Neutrophil (primary cell): ENCODE measurements around the gene FBRSL1.

ENCODE experiments used
- H3K27ac ChIP-seq: fragments of 200-600 bp; sonication (generic); 2 replicates; pipeline ENCODE4 v1.5.1; 2016; ENCODE audit warnings: mild to moderate bottlenecking, moderate library complexity
- H3K27me3 ChIP-seq: fragments of 200-600 bp; sonication (generic); 2 replicates; pipeline ENCODE4 v1.6.0; 2016; ENCODE audit warnings: mild to moderate bottlenecking
- H3K36me3 ChIP-seq: fragments of 200-600 bp; sonication (generic); 2 replicates; pipeline ENCODE4 v1.5.1; 2017
- H3K4me1 ChIP-seq, 2 experiments: fragments of 200-600 bp in 1 of 2; sonication (generic) in 1 of 2; 1 replicate in 1 of 2; 2 replicates in 1 of 2; pipeline versions ENCODE4 v1.5.1 to v1.6.1; 2013 to 2016; ENCODE audit warnings: low read depth in 1 of 2, low read length in 1 of 2, mild to moderate bottlenecking in 1 of 2, moderate library complexity in 1 of 2; ENCODE audit not compliant: control insufficient read depth in 1 of 2, insufficient read depth in 1 of 2
- H3K4me3 ChIP-seq, 2 experiments: fragments of 200-600 bp in 1 of 2; sonication (generic) in 1 of 2; 1 replicate in 1 of 2; 2 replicates in 1 of 2; pipeline ENCODE4 v1.5.1; 2013 to 2016; ENCODE audit warnings: low read depth in 1 of 2, low read length in 1 of 2, mild to moderate bottlenecking in 1 of 2, moderate library complexity in 1 of 2
- H3K9me3 ChIP-seq: fragments of 200-600 bp; sonication (generic); 2 replicates; pipeline ENCODE4 v1.5.1; 2016
- CTCF ChIP-seq: fragments of 200-600 bp; sonication (generic); IDR thresholded peaks from 2 replicates; pipeline ENCODE4 v1.5.1; 2016; ENCODE audit warnings: antibody characterized with exemption

The FBRSL1 gene

GRCh38 chr12:132476421-132476820 is 13.5 kb upstream of the FBRSL1 start:
- no peak for TF ChIP-seq CTCF
- no peaks in the 10 kb centered on the region for H3K9me3 ChIP-seq
- H3K4me3 ChIP-seq, result no peak overlapping the region
- peaks cover 0 to 6% of the 10 kb centered on the region in 2 experiments for H3K4me1 ChIP-seq
- no peaks in the 10 kb centered on the region for H3K36me3 ChIP-seq
- peaks cover 32% of the 10 kb centered on the region for H3K27me3 ChIP-seq
- H3K27ac ChIP-seq, result no peak overlapping the region

DNA sequence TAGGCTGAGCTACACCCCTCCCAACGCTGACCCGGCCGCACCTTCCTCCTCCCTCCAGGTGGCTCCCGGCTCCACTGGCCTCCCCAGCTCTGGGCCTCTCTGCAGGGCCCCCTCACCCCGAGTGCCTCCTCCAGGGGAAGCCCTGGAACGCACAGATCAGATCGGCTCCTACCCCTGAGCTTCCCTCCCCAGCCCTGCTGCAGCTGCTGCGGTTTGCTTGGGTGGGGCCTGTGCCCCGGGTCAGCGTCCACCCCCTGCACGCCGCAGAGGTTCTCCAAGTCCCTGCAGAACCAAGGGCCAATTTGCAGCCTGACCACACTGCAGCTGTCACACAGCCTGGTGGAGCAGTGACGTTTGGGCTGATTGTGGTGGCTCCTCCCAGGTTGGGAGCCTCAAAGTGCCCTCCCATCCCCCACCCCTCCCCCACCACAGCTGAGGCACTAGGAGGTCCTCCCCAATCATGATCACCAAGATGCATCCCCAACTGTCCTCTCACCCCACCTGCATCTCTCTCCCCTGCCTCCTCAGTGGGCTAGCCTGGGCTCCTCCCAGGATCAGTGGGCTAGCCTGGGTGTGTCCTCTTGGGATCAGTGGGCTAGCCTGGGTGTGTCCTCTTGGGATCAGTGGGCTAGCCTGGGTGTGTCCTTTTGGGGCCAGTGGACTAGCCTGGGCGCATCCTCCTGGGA is 12.8 kb upstream of the FBRSL1 start:
- no peaks in the 10 kb centered on the region for H3K36me3 ChIP-seq
- H3K9me3 ChIP-seq, result no peaks in the 10 kb centered on the region
- TF ChIP-seq CTCF, result no peak
- peaks cover 36% of the 10 kb centered on the region for H3K27me3 ChIP-seq
- H3K4me3 ChIP-seq, result no peak overlapping the region
- peaks cover 0 to 9% of the 10 kb centered on the region in 2 experiments for H3K4me1 ChIP-seq
- H3K27ac ChIP-seq, result no peak overlapping the region

DNA sequence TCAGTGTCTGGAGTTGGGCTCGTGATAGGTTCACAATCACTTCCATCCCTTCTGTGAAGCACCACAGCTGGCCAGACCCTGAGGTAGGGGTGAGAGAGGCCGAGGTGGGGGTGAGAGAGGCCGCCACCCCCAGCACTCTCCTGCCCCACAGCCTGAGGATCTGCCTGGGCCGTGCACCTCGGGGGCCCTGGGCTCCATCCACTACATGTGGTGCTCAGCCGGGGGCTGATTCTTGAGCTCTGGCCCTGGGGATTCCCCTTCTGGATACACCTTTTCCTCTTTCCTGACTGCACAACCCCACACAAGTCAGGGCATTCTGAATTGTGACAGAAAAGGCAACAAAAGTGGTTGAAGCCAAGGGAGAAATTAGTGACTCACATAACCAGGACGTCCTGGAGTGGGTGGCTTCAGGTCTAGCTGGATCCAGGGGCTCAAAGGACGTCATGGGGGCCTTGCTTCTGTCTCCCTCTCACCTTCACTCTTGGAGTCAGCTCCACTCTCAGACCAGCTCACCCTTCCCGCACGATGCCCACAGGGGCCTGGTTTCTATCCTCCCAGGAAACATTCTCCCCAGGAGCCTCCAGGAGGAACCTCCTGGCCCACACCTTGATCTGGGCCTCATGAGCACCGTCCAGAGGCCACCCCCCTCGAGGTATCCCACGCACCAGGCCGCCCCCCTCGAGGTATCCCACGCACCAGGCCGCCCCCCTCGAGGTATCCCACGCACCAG is 12.1 kb upstream of the FBRSL1 start:
- H3K27me3 ChIP-seq, result peaks cover 36% of the 10 kb centered on the region
- no peaks in the 10 kb centered on the region for H3K9me3 ChIP-seq
- H3K4me1 ChIP-seq, result peaks cover 0 to 9% of the 10 kb centered on the region in 2 experiments
- H3K27ac ChIP-seq, result no peak overlapping the region
- no peak for TF ChIP-seq CTCF
- no peaks in the 10 kb centered on the region for H3K36me3 ChIP-seq
- no peak overlapping the region for H3K4me3 ChIP-seq

DNA sequence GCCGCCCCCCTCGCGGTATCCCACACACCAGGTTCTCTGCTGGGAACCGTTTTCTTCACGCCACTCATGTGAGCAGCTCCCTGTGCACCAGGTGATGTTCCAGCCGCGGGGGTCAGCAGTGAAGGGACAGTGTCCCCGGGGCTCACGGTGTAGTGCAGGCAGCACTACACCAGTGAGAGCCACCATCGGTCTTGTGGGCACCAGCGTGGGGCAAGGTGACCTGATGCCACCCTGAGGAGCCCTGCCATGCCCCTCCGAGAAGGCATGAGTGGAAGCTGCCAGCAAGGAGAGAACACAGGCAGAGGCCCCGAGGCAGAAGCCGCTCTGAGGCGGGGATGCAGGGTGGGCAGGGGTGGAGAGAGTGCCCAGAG is 11.5 kb upstream of the FBRSL1 start:
- no peak overlapping the region for H3K27ac ChIP-seq
- no peak overlapping the region for H3K4me3 ChIP-seq
- peaks cover 36% of the 10 kb centered on the region for H3K27me3 ChIP-seq
- no peaks in the 10 kb centered on the region for H3K9me3 ChIP-seq
- no peaks in the 10 kb centered on the region for H3K36me3 ChIP-seq
- no peak for TF ChIP-seq CTCF
- peaks cover 0 to 9% of the 10 kb centered on the region in 2 experiments for H3K4me1 ChIP-seq

DNA sequence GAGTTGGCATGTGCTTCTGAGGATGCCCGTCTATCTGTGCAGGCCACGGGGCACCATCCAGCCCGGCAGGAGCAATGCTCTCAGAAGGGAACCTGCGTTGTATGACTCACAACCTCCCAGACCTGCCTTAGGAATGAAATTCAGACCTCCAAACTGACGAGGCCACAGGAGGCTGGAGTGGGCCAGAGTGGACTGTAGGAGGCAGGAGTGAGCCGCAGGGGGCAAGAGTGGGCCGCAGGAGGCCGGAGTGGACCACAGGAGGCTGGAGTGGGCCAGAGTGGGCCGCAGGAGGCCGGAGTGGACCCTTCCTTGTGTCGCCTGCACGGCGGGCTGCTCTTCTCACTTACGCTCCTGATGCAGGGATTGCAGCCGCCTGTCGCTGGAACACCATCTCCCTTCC is 11.1 kb upstream of the FBRSL1 start:
- no peak overlapping the region for H3K27ac ChIP-seq
- peaks cover 36% of the 10 kb centered on the region for H3K27me3 ChIP-seq
- TF ChIP-seq CTCF, result no peak
- no peaks in the 10 kb centered on the region for H3K9me3 ChIP-seq
- no peak overlapping the region for H3K4me3 ChIP-seq
- H3K36me3 ChIP-seq, result no peaks in the 10 kb centered on the region
- peaks cover 0 to 9% of the 10 kb centered on the region in 2 experiments for H3K4me1 ChIP-seq
